HL-60/S4 (cell line): ENCODE results near the gene KRT14.
"Not testable (repeated sequence)": the region's sequence is repeated elsewhere in the genome, so short reads cannot be mapped to it uniquely, and the experiment has no call there.

Source experiments
- in situ Hi-C: fragments of 300-500 bp; cut with MboI; formaldehyde crosslinking; loops from 2 replicates; pipeline ENCODE4 v1.14.3; 2022; ENCODE audit warnings: low sequenced_read_pairs

The KRT14 gene

DNA sequence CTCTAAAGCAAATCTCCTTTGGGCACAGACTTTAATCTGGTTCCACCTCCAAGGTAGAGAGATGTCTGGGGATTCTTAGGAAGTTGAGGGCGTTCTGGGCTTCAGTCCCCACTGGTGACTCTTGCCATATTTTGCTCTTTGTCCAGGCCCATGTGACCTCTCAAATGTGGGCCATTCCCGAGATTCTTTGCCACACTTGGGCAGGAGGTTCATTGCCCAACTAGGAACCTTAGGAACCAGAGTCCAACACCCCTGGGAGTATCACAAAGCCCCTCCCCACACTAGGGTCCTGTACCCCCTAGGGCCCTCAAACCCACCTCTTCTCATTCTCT is 6.5 kb downstream of the KRT14 start:
- in situ Hi-C loops = no loop called here

- in situ Hi-C loops = no loop called here
Measured at GRCh38 chr17:41579484-41580243, 7.0 kb downstream of the KRT14 start.

DNA sequence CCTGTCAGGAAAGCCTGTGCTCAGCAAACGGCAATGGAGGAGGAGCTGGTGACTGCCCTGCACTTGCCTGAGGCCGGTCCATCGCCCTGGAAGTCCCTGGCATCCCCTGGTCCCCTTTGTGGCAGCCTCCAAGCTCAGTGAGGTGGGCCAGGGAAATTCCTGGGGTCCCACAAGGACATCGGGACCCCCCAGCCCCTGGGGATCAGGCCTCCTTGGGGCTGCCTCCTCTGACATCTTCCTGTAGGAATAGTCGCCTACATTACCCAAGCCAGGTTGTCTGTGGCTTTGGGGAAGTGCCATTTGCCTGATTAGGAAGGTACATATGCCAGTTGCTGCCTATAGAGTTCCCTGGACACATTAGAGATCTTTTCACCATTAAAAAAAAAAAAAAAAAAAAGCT is 7.7 kb downstream of the KRT14 start:
- in situ Hi-C loops = no loop called here

DNA sequence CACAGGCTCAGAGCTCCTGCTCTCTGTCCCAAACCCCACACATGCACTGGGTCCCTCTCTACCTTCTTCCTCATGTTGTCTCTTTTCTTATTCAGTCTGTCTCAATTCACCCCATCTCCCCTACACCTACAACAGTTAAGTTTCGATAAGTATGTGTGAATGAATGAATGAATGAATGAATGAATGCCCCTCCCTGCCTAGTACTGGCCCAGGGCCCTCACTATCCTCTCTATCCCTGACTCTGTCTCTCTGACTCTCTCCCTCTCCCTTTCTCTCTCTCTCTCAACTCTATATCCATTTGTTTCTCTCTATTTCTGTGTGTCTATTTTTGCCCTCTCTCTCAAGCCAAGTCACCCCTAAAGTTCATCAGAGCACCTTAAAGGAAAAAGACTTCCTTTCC is 8.2 kb downstream of the KRT14 start:
- in situ Hi-C loops = no loop called here

DNA sequence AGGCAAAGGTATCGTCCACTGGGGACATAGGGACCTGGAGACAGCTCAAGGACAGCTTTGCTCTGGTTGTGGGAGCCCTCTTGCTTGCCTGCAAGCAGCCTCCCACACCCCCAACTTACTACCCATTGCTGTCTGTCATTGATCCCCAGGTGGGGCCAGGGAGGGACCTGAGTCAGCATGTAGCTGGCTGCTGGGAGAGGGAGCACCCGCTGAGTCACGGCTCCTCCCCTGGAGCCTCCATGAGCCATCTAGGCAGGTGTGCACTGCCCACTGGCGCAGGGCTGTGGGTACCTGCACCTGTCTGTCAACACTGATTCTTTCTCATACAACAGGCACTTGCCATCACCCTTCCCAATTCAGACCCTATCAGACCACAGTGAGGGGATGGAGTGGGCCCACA is 10.0 kb downstream of the KRT14 start:
- in situ Hi-C loops = not testable (repeated sequence)

- in situ Hi-C loops = no loop called here
Measured at GRCh38 chr17:41575336-41575735, 11.4 kb downstream of the KRT14 start.

DNA sequence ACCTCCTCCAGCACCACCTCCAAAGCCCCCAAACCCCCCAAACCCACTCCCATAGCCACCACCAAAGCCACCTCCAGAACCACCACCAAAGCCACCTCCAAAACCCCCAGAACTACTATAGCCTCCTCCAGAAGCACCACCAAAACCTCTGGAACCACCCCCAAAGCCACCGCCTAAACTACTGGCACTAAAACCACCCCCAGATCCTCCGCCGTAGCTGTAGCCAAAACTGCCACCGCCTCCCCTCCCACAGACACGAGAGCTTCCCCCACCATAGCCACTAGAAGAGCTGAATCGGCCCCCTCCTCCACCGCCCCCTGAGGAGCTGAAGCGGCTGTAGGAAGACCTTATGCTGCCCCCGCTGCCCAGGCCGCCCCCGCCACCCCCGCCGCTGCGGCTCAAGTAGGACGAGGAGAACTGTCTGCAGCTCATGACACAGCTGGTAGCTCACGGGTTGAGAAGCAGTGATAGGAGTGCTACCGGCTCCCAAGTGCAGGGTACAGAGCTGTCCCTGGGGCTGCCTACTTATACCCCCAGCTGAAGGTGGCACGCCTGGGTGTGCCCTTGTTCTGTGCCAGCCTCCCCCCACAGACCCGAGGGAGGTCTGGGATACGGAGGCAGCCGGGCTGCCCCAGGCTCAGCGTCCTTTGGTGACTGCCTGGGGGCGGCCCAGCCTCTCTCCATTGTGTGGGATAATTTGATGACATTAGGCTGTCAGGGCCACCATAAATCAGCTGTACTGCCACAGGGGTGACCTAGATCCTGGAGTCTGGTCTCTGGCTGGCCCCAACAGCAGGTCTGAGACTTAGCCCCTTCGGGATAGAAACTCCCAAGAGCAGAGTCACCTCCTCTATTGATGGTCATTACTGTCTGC is 14.9 kb downstream of the KRT14 start, which contains the start of gene KRT9:
Gene KRT9, minus strand, starts transcription at position 499 of the 874 bp plus-strand sequence. Its CDS starts 67 bp downstream, at position 432.
- in situ Hi-C loops = no loop called here

DNA sequence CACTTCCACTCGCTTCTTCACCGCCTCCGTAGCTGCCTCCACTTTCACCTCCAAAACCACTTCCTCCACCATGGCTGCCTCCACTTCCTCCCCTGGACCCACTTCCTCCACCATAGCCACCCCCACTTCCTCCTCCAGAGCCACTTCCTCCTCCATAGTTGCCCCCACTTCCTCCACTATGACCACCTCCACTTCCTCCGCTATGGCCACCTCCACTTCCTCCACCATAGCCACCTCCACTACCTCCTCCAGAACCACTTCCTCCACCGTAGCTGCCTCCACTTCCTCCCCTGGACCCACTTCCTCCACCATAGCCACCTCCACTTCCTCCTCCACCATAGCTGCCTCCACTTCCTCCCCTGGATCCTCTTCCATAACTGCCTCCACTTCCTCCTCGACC is 19.4 kb downstream of the KRT14 start:
- in situ Hi-C loops = no loop called here

DNA sequence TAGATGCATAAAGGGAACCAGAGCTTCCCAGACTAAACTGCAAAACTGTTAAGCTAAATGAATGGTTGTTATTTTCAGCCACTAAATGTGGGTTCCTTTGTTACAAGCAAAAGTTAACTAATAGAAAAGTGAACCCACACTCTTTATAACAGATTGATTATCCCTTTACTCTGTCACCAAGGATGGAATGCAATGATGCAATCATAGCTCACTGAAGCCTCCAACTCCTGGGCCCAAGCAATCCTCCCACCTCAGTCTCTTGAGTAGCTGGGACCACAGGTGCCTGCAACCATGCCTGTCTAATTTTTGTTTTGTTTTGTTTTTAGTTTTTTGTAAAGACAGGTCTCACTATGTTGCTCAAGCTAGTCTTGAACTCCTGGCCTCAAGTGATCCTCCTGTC is 21.4 kb downstream of the KRT14 start:
- in situ Hi-C loops = no loop called here

- in situ Hi-C loops = no loop called here
Measured at GRCh38 chr17:41563607-41564170, 23.0 kb downstream of the KRT14 start.

GRCh38 chr17:41561554-41561953 is 25.1 kb downstream of the KRT14 start:
- in situ Hi-C loops = no loop called here

GRCh38 chr17:41559548-41559947 is 27.1 kb downstream of the KRT14 start:
- in situ Hi-C loops = no loop called here

DNA sequence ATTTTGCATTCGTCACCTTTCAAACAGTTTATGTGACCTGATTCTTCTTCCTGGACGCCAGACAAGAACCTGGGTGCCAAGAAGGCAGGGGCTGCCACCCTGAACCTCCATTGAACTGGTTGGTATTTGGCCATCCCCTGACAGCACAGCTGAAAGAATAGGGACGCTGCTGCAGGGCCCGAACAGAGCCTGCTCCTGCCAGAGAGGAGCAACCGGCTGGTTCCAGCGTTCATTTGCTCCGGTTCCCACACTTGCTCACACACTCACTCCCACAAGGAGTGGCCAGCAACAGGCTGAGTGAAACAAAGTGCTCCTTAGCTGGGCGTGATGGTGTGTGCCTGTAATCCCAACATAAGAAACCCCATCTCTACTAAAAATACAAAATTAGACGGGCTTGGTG is 29.8 kb downstream of the KRT14 start:
- in situ Hi-C loops = no loop called here

- in situ Hi-C loops = no loop called here
Measured at GRCh38 chr17:41556306-41556705, 30.4 kb downstream of the KRT14 start.

DNA sequence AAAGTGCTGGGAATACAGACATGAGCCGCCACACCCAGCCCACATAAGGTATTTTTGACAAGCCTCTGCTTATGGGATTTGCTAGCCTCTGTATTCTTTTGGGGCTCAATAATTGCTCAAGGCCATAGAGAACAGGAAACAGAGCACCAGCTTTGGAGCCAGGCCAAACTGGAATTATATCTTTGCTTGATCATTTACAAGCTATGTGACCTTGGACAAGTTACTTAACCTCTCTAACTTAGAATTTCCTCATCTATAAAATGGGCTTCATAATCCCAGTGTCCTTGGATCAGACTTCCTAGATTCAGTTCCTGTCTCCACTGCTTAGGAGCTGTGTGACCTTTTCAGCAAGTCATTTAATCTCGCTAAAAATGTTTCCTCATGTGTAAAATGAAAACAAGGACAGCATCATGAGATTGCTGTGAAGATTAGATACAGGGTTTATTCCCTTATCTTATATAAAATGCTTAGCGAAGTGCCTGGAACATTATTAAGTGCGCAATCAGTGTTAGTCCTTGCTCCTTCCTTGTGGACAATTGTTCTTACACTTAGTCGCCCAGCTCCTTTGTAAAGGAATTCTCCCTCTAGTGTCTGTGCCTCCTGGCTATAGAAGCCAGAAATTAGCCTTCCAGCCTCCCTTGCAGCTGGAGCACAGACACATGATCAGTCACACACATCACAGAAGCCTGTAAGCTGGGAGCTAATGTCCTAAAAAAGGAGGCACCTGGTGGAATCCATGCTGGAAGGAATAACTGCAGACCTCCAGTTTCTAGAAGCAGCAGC is 31.4 kb downstream of the KRT14 start:
- in situ Hi-C loops = no loop called here

DNA sequence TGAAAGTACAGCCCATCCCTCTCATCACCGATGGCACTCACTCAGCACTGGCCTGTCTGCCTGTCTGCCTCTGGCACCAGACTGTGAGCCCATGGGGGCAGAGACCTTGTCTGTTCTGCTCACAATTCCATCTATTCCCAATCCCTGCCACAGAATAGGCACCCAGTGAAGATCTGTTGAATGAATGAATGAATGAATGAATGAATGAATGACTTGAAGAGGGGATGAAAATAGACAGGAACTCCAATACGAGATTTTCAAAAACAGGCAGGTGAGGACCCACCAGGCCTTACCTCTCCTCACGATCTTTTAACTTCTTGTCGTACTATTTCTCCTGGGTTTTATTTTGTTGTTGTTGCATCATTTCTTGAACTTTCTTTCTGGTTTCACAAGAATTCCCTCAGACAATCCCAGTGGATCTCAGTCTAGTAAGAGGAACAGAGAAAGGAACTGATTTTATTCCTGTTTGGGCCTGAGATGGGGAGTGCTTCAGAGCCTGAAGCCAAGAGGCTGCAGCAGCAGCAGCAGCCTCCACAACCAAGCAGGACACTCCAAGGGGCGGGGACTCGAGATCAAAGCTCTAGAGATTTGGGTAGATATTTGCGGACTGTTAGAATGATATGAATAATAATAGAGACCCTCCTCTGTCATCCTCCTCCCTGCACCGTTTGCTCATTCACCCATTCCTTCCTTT is 32.6 kb downstream of the KRT14 start:
- in situ Hi-C loops = no loop called here

DNA sequence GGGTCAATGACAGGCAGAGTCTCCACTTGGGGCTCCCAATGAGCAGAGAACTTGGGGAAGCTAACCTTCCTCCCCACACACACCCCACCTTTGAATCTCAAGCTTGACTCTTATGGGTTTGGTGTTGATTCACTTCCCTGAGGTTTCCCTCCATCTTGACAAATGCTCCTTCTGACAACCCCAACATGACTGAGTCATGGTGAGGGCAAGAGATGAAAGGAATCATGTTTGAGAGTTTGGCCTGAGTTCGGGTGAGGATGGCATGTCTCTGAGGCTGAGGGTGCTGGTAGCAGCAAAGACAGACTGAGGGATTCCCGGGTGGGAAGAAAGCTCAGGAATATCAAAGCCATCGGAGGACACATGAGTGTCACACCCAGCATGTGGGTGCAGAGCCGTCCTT is 33.5 kb downstream of the KRT14 start:
- in situ Hi-C loops = no loop called here

- in situ Hi-C loops = no loop called here
Measured at GRCh38 chr17:41552455-41552854, 34.2 kb downstream of the KRT14 start.

- in situ Hi-C loops = no loop called here
Measured at GRCh38 chr17:41551365-41551764, 35.3 kb downstream of the KRT14 start.

DNA sequence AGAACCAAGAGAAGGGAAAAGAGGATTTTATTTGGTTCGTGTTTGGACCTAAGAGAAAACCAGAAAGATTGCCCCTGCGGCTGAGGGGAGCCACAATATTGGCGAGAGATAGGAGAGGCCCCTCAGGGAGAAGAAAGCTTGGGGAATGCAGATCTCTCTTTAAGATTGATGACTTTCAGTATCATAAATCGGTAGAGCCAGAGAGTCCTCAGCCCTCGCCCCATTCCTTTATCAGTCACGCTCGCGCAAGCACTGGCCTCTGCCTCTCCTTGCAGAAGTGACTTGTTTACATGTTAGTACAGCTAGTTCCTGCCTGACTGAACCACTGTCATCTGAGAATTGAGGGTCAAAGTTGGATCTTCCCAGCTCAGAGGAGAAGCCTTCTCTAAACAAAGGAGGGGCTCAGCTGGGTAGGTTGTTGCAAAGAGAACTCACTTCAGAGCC is 37.1 kb downstream of the KRT14 start:
- in situ Hi-C loops = no loop called here
